HG03442 (cell line): ENCODE results near the gene DOCK3.
"Not testable (repeated sequence)": the region's sequence is repeated elsewhere in the genome, so short reads cannot be mapped to it uniquely, and the experiment has no call there.

Experiments used
- ATAC-seq: cut with Tn5 transposase; IDR thresholded peaks from one replicate; pipeline ENCODE4 v1.9.1; 2021; ENCODE audit warnings: mild to moderate bottlenecking, moderate library complexity; ENCODE audit not compliant: unreplicated experiment

Gene DOCK3

DNA sequence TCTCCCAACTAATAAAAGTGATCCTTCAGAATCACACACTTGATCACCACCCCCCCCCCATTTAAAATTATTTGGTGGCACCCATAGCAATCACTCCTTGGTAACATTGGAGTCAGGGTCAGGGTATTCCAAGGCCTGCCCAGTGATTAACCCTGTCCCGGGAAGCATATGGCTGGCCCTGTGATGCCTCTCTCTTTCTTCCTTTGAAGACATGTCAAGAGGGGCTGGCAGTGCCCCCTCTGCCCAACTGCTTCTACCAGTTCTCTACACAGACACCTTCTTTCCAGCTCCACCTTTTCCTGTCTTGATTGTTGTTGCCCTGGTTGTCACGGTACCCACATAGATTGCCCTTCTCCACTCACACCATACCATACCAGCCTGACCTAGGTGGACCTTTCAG lies 679.4 kb downstream of the DOCK3 start:
- ATAC-seq: no peak

GRCh38 chr3:51354731-51355615 lies 680.2 kb downstream of the DOCK3 start:
- no peak for ATAC-seq

DNA sequence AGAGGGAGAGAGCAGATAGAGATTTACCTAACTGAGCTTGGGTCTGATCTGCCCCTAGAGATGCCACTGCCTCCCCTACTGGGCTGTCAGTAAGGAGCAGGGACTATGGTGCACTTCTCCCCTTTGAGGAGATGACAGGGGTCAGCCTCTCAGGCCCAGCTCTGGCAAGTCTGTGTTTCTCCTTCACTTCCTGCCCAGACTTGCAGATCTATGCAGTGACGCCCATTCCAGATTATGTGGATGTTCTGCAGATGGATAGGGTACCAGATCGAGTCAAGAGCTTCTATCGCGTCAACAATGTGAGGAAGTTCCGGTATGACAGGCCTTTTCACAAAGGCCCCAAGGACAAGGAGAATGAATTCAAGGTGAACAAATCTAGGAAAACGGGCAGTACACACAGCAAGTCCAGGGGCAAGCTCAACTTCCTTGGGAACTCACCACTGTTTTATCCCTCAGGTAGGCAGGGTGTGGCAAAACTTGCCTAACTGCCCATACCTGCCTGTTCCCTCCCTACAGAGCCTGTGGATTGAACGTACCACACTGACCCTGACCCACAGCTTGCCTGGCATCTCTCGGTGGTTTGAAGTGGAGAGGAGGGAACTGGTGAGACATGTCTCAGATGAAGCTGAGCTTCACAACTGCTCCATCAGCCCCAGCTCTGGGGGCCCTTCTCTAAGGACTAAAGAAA lies 681.3 kb downstream of the DOCK3 start:
- ATAC-seq: no peak

GRCh38 chr3:51357856-51358255 lies 683.1 kb downstream of the DOCK3 start:
- ATAC-seq: no peak

- no peak for ATAC-seq
These were observed 684.3 kb downstream of the DOCK3 start for GRCh38 chr3:51358981-51359380.

DNA sequence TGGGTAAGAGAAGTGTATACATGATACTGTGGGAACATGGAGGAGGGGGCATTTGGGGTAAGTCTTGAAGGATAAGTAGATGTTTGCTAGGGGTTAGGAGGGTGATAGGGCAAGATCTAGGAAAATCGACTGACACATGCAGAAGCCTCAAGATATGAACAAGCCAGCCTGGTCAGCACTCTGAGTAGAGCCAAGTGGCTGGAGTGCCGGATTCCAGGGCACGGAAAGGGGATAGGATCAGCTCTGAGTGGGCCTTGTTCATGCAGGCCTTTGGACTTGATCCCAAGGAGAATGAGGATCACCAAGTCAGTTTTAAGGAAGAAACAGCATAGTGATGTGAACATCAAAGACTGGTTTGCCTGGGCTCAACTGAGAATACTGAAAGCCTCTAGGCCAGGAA lies 686.1 kb downstream of the DOCK3 start:
- ATAC-seq: no peak

GRCh38 chr3:51361746-51362145 lies 687.0 kb downstream of the DOCK3 start:
- no peak for ATAC-seq

- no peak for ATAC-seq
These were observed 687.7 kb downstream of the DOCK3 start for GRCh38 chr3:51362476-51362875.

GRCh38 chr3:51368276-51368675 lies 693.5 kb downstream of the DOCK3 start:
- ATAC-seq: not testable (repeated sequence)

DNA sequence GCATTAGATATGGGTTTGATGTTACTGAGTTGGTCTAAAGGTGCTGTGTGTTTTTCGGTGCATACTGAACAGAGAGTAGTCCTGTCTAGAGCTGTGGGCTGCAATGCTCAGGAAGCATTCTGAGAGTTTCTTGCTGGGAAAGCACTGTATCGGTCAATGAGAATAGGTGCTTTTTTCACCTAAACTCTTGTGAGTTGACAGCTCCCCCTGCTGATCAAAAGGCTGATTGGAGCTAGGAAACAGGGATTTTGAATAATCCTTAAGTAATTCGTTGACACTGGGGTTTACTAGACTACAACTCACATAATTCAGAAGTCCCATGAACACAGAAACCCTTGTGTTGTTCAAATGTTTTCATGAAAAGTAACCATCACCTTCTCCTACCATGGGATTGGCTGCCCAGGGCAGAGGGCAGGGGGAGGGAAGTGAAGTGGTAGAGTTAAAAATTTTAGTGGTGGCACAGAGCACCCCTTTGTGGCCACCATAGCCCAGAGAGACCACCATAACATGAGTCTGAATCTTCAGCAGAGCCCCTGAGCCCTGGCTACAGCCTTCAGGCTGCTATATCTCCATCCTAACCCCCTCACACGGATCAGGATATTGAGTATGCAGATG lies 697.3 kb downstream of the DOCK3 start:
- ATAC-seq: no peak

GRCh38 chr3:51373658-51374421 lies 699.1 kb downstream of the DOCK3 start:
- ATAC-seq: no peak

- ATAC-seq: no peak
These were observed 699.7 kb downstream of the DOCK3 start for GRCh38 chr3:51374456-51374855.

DNA sequence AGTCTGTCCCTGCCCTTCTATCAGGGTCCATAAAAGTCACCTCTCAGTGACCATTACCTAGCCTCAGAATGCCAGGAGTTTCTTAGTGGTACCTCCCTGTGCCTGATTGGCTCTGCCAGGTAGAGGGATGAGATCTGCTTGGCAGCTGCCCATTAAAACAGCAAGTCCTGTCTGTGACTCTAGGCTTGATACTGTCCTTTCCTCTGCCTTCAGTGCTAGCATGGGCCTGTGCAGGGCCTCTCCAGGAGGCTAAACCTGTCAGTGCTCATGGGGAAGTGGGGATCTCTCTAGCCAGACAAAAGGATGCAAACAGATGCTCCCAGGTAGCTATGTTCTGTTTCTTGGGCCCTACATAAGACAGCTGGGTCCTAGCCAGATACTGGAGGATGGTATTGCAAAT lies 700.4 kb downstream of the DOCK3 start:
- ATAC-seq: no peak

GRCh38 chr3:51375571-51375970 lies 700.8 kb downstream of the DOCK3 start:
- no peak for ATAC-seq

DNA sequence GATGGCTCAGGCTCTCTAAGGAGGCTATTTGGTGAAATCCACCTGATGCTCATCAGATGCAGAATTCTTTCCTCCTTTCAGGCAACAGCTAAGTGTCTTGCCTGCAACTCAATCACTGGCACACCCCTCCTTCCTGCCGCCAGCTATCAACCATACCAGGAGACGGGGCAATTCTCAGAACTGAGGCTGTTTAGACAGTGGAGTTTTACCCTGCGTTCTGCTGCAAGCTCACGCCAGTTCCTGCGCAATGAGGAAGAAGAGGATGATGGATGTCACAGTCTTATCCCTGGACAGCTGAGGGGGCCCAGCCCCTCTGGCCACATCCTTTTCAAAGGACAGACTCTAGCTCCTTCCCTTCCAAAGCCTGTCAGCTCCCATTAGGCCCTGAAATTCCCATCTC lies 703.3 kb downstream of the DOCK3 start:
- no peak for ATAC-seq

DNA sequence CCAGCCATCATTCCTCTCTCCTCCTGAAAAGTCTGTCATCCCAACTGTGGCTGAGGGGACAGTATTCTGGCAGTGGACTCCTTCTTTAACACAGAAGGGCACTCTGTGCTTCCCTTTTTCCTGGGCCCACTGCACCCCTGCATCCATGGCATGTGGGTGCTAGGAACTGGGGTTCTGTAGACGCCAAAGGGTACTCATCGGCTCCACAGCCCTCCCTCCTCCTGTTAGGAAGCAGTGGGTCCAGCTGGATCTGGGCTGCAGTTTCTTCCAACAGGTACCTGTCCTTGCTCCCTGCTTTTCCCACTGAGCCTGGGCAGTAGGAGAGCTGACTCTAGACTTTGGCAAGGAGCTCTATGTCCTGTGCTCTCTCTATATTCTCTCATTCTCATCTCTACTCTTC lies 704.0 kb downstream of the DOCK3 start:
- no peak for ATAC-seq

- ATAC-seq: no peak
These were observed 704.6 kb downstream of the DOCK3 start for GRCh38 chr3:51379301-51379700.

- ATAC-seq: no peak
These were observed 705.2 kb downstream of the DOCK3 start for GRCh38 chr3:51379746-51380455.

- no peak for ATAC-seq
These were observed 706.0 kb downstream of the DOCK3 start for GRCh38 chr3:51380601-51381332.

DNA sequence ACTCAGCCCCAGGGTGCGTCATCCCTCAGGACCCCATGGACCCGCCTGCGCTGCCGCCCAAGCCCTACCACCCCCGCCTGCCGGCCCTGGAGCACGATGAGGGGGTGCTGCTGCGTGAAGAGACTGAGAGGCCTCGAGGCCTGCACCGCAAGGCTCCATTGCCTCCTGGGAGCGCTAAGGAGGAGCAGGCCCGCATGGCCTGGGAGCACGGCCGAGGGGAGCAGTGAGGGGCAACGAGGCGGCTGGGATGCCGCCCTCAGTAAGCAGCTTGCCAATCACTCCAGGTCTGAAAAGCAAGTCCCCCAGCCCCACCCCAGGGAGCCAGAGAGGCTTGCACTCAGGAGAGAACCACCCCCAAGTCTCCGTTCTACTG lies 706.6 kb downstream of the DOCK3 start:
- ATAC-seq: no peak
